ENCODE data around the gene FADS3. TPM values are rescaled to one million over a fixed set of nuclear protein-coding genes. Genes with fewer than 3 reads are reported as not detected.

FADS3 gene
- total and polyA plus RNA-seq, 2 donors (not counting 3 experiments of a cell fraction or from before 2014, with no cell fraction given): 216 to 346 TPM

DNA sequence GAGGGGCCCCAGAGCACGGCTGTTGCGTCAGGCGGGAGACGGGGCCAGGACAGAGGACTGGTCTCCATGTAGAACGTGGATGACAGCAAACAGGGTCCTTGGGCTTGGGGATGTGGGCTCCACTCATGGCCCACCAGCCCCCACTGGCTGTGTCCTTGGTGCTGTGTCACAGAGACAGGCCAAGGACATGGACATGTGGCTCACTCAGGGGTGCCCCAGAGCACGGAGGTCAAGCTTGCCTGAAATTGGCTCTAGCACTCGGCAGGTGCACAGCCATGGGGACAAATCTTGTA is 48.9 kb downstream of the FADS3 start:
- Histone ChIP-seq H3K4me3 (replicated peaks in 1 of 3; ENCODE audit: insufficient read depth in 1 of 3, low read depth in 1 of 3, low read length in 3 of 3) (no peak overlapping the region), H3K36me3 (ENCODE audit: control insufficient read depth in 2 of 2, extremely low read depth in 1 of 2, insufficient read depth in 2 of 2, low read length in 2 of 2) (peaks cover 45 to 46% of the 10 kb centered on the region in 2 experiments), H3K27ac (ENCODE audit: insufficient read depth, low read depth, low read length) (no peak overlapping the region), H3K79me2 (ENCODE audit: control insufficient read depth, insufficient read depth, low read length) (peaks cover 35% of the 10 kb centered on the region), H3K4me1 (ENCODE audit: control insufficient read depth, extremely low read depth, insufficient read depth, low read length) (no peaks in the 10 kb centered on the region), H3K9ac (replicated peaks; ENCODE audit: extremely low read depth, insufficient read depth, low read length) (no peak overlapping the region), H3K27me3 (ENCODE audit: control insufficient read depth in 2 of 2, insufficient read depth in 2 of 2, low read length in 2 of 2) (no peaks in the 10 kb centered on the region), H3K4me2 (ENCODE audit: insufficient read depth, low read length) (no peak overlapping the region), H2AFZ (ENCODE audit: low read depth, low read length) (no peak overlapping the region), H3K9me1 (replicated peaks; ENCODE audit: control insufficient read depth, extremely low read depth, insufficient read depth, low read length) (no peaks in the 10 kb centered on the region), H4K20me1 (replicated peaks; ENCODE audit: control insufficient read depth, extremely low read depth, insufficient read depth, low read length) (no peaks in the 10 kb centered on the region), H3K9me3 (replicated peaks; ENCODE audit: control insufficient read depth, insufficient read depth, low read length) (no peaks in the 10 kb centered on the region)
- no peak for FAIRE-seq
- DNase-seq (ENCODE audit: low read depth, low spot score): no peak
- dilution Hi-C loops (cut with MboI; ENCODE audit: extremely low pct_ligation_motif_present, low sequenced_read_pairs): no loop called here
- intact Hi-C loops (cut with micrococcal nuclease): no loop called here
- no TSS peak for BruUV-seq (replicated peaks)
- CTCF ChIA-PET: interaction anchor here (3.2 kb wide), 1 partner anchor 45 kb away, joined by 11 read pairs; no protein-coding TSS in a partner anchor
- TF ChIP-seq FOS (IDR thresholded peaks at IDR 0.05; ENCODE audit: borderline replicate concordance, insufficient read depth, low read length) (no peak), GATA2 (IDR thresholded peaks at IDR 0.05; ENCODE audit: insufficient read depth, insufficient read length, low read depth, low read length) (no peak), JUN (IDR thresholded peaks at IDR 0.05; ENCODE audit: borderline replicate concordance, insufficient read depth, insufficient read length, low read depth) (no peak), POLR2A (IDR thresholded peaks at IDR 0.05; ENCODE audit: low read depth, low read length) (no peak), EZH2 (IDR thresholded peaks at IDR 0.05; ENCODE audit: borderline replicate concordance, low read depth, low read length, severe bottlenecking) (no peak), MYC (IDR thresholded peaks at IDR 0.05; ENCODE audit: low read depth, low read length) (no peak), POLR2AphosphoS5 (IDR thresholded peaks at IDR 0.05; ENCODE audit: insufficient read depth, low read depth, low read length) (no peak)
- TF ChIP-seq, protein P1, sequence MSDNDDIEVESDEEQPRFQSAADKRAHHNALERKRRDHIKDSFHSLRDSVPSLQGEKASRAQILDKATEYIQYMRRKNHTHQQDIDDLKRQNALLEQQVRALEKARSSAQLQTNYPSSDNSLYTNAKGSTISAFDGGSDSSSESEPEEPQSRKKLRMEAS (IDR thresholded peaks at IDR 0.05; ENCODE audit: insufficient read depth, insufficient read length): no peak
- TF ChIP-seq, protein P2, sequence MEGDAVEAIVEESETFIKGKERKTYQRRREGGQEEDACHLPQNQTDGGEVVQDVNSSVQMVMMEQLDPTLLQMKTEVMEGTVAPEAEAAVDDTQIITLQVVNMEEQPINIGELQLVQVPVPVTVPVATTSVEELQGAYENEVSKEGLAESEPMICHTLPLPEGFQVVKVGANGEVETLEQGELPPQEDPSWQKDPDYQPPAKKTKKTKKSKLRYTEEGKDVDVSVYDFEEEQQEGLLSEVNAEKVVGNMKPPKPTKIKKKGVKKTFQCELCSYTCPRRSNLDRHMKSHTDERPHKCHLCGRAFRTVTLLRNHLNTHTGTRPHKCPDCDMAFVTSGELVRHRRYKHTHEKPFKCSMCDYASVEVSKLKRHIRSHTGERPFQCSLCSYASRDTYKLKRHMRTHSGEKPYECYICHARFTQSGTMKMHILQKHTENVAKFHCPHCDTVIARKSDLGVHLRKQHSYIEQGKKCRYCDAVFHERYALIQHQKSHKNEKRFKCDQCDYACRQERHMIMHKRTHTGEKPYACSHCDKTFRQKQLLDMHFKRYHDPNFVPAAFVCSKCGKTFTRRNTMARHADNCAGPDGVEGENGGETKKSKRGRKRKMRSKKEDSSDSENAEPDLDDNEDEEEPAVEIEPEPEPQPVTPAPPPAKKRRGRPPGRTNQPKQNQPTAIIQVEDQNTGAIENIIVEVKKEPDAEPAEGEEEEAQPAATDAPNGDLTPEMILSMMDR (IDR thresholded peaks at IDR 0.05; ENCODE audit: extremely low read depth in 1 of 2, insufficient read depth in 1 of 2, low read depth in 1 of 2, low read length in 2 of 2): no peak
- POLR2A ChIA-PET: no interaction called here
